ENCODE results near the gene GINM1.

- TF ChIP-seq CTCF (IDR thresholded peaks at IDR 0.05 in 2 of 3, conservative IDR thresholded peaks at IDR 0.05 in 1 of 3; ENCODE audit: borderline replicate concordance in 1 of 3, insufficient read depth in 1 of 3, low read depth in 2 of 3, low read length in 2 of 3) (no peak), EZH2 (IDR thresholded peaks at IDR 0.05) (no peak), FOSL1 (IDR thresholded peaks at IDR 0.05; ENCODE audit: low read depth) (no peak), RAD21 (IDR thresholded peaks at IDR 0.05; ENCODE audit: low read depth) (no peak), ATF3 (IDR thresholded peaks at IDR 0.05) (no peak), POLR2A (IDR thresholded peaks at IDR 0.05; ENCODE audit: borderline replicate concordance, extremely low read depth, insufficient read depth, insufficient read length) (no peak), REST (IDR thresholded peaks at IDR 0.05; ENCODE audit: low read depth) (no peak)
These were observed 6.8 kb upstream of the GINM1 start for GRCh38 chr6:149559389-149559788.
